GM19025 (cell line): ENCODE data around the gene CARNS1.

Source experiments
- ATAC-seq: cut with Tn5 transposase; IDR thresholded peaks from one replicate; pipeline ENCODE4 v1.9.1; 2021; ENCODE audit warnings: mild to moderate bottlenecking, low read depth, moderate library complexity; ENCODE audit not compliant: unreplicated experiment

CARNS1 gene

GRCh38 chr11:67415501-67416304, at the start of gene CARNS1:
Gene CARNS1, plus strand, starts transcription at chr11:67415678. Its CDS starts 522 bp downstream, at chr11:67416200.
- ATAC-seq: no peak

- ATAC-seq: no peak
These were observed 49.6 kb upstream of the CARNS1 start for GRCh38 chr11:67365736-67366444.

GRCh38 chr11:67366546-67366945, 48.9 kb upstream of the CARNS1 start:
- no peak for ATAC-seq

DNA sequence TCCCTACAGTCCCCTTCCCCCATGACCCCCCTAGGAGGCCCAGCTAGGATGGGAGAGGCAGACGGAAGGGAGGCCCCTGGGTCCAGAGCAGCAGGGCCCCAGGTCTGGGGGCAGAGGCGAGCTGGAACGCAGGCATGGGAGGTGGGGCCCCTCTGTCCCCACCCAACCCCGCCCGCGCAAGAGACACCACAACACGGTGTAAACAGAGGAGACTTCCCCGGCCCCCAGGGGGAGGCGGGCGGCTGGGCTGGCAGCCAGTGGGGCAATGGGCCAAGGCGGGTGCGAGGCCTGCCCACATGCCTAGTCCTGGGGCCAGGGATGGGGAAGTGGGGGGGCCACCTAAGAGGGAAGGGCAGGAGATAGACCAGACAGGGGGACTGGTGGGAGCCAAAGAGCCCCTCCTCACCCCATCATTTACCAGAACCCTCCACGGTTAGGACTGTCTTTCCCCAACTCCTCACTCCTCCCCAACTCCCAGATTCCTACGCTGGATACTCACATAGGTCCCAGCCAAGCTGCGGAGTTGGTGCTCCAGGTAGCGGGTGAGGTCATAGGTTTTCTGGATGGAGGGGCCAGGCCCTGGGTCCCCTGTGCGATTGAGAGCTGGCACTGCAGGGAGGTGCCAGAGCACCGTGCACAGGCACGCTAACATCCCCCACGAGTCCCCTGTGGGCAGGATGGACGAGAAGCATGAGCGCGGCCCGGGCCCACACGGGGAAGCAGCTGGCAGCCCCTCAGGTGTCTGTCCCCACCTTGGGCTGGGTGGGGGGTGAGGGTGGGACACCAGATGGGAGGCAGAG, 48.3 kb upstream of the CARNS1 start:
- ATAC-seq: no peak

- no peak for ATAC-seq
These were observed 47.7 kb upstream of the CARNS1 start for GRCh38 chr11:67367761-67368227.

DNA sequence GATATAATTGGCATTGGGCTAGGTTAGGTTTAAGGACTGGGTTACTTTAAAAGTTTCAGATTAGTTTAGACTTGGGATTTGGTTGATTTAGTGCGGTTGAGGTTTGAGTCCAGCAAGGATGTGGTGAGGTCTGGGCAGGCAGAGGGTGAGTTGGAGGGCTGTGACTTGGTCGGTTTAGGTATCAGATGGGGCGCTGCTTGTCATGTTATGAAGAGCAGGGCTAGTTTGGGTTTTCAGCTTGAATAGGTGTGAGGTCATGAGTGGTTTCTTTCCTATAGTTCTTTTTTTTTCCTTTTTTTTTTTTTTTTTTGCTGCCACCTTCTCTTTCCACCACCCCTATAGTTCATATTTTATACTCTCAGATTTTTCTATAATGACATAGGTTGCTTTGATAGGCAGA, 46.9 kb upstream of the CARNS1 start:
- no peak for ATAC-seq

- ATAC-seq: no peak
These were observed 46.2 kb upstream of the CARNS1 start for GRCh38 chr11:67369275-67369674.

DNA sequence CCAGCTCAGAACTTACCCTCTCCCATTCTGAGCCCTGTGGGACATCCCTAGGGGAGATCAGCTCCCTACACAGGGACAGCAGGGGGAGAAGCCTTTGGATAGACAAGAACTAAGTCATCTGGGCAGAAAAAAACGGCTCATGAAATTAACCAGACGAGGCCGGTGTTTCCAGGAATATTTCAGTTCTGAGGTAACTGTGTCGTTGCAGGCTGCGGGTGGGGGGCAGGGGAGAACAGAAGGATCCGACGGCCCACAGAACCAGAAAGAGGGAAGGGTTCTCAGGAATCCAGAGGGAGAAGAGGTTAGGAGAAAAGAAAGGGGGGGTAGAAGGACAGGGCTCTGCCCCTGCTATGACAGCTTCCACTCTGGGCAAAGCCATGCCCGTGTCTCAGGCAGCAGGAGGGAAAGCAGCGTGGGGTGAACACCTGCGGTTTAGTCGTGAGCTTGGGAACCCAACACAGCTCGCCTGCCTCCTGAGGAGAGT, 45.6 kb upstream of the CARNS1 start:
- no peak for ATAC-seq

GRCh38 chr11:67370351-67371076, 45.0 kb upstream of the CARNS1 start:
- no peak for ATAC-seq

GRCh38 chr11:67371189-67371910, 44.1 kb upstream of the CARNS1 start:
- ATAC-seq: no peak

DNA sequence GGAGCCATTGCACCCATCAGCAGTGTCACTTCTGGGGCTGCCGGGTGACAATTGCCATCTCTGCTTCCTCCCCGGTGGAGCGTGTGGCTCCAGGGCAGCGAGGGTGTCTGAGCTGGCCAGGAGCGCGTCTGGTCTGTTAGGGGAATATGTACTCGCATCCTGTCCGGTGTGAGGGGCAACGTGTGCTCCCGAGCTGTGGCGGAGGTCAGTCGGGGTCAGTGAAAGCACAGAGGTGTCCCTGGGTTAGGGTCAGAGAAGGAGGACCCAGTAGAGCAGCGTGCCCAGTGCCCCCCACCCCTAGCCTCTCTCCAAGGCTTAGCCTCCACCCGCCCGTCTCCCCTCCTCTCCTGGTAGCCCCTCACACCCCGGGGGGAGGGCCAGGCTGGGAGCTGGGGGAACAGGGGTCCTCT, 43.6 kb upstream of the CARNS1 start:
- ATAC-seq: no peak

- ATAC-seq: no peak
These were observed 43.0 kb upstream of the CARNS1 start for GRCh38 chr11:67372321-67372992.

DNA sequence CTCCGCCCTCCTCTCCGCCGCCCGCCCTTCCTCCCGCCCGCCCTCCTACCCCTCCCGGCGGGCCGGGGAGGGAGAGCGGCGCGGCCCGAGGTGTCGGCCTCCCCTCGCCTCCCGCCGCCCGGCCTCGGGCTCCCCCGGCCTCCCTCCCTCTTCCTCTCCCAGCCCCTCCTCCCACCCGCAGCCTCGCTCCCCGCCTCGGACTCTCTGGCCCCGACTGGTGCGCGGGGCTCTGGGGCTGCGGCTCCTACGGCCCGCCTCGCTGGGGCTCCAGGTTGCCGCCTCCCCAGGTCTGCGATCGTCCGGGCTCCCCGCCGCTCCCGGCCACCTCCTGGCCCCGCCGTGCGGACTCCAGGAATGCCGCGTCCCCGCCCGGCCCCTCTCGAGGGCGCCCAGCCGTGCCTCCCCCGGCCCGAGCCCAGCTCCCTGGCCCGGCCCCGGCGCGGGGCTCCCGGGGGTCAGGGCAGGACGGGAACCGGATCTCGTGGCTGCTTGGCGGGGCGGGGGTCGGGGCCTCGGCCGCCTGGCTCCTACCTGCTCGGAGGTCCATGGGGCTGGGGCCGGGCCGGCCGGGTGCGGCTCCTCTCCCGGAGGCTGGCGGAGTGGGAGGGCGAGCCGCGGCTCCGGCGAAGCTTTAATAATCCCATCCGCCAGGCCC, 42.4 kb upstream of the CARNS1 start, which contains the start of gene CLCF1:
Gene CLCF1, minus strand, starts transcription at position 606 of the 655 bp plus-strand sequence. Its CDS starts 59 bp downstream, at position 547.
- ATAC-seq: no peak

GRCh38 chr11:67373648-67374570, 41.6 kb upstream of the CARNS1 start:
- no peak for ATAC-seq

DNA sequence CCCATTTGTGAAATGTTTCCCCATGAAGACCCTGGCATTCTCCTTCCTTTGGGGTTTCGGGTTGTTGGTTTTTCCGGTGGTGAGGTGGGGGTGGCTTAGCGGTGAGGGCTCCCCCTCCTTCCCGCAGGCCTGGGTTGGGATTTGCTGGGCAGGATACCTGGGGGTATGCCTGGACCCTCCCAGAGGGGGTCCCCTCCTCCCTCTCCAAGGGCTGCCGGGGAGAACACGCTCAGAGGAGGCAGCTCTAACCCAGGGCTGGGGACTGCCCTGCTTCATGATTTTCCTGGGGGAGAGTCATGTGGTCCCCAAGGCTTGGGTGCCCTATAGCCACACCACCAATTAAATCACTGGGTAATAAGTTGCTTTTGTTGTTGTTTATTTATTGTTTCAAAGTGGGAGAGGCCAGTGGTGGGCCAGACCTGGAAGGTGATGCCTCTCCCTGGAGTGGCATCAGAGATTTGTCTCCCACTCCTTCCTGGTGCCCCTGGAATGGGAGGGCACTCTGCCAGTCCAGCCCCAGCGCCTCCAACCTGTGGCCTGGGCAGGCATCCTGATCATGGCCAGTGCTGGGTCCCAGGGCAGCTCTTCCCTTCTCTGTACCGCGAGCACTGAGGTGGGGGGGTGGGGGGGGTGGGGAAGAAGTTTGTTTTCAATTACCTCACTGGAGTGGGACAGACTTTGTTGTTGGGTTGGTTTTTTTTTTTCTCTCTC, 40.8 kb upstream of the CARNS1 start:
- no peak for ATAC-seq

- ATAC-seq: no peak
These were observed 40.0 kb upstream of the CARNS1 start for GRCh38 chr11:67375320-67376055.
